ENCODE measurements around the gene PLXDC1.
"Not testable (repeated sequence)": the region's sequence is repeated elsewhere in the genome, so short reads cannot be mapped to it uniquely, and the experiment has no call there.

The PLXDC1 gene

DNA sequence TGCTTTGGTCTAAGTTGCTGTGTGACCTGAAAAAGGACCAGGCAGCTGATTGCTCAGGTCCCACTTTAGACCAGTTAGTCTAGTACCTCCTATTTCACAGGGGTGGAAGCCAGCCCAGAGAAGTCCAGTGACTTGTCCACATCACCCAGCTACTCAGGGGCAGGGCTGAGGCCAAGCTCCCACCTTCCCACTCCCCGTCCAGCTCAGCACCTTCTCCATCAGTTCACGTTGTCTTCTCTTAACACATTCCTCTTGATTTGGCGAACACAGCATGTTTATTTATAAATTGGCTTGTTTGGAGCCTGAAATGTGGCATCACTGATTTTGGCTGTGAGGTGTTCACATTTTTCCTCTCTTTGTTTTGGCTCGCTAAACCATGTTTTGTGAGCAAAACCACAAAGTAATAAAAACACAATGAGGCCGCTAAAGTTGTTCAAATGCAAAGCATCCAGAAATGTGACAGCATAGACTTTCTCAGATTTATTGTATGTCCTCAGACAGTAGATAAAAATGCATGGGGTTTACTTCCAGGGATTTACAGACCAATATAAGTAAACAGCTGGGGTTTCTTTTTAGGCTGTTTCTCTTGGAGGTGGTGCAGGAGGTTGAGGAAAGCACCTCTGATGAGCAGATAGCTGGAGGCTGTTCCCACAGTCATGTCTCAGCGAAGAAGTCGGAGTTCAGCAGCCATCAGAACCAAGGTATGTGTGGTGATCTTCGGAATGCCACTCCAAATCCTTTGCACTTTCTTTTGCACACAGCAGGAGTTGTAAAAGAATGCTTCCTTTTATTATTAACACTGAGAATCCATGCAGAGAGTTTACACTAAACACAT is 88.4 kb downstream of the PLXDC1 start:
- DNase-seq (ENCODE audit: low read depth) = peak; percentile 27

DNA sequence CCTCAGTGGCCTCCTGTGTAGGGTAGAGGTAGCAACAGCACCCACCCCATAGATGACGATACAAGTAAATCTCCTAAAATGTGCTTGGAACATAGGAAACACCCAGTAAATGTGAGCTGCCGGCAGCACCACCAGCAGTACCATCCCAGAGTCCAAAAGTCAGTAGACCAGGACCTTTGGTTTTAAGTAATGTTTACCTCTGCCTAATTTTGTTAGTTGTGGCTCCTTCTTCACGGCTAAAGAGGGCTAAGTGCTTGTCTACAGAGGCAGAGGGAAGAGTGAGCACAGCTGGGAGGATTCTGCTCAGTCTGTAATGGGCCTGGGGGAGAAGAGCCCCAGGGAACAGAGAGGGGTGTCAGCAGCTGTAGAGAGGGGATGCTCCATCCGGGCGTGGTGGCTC is 92.9 kb downstream of the PLXDC1 start:
- no peak for DNase-seq (ENCODE audit: low read depth)

DNA sequence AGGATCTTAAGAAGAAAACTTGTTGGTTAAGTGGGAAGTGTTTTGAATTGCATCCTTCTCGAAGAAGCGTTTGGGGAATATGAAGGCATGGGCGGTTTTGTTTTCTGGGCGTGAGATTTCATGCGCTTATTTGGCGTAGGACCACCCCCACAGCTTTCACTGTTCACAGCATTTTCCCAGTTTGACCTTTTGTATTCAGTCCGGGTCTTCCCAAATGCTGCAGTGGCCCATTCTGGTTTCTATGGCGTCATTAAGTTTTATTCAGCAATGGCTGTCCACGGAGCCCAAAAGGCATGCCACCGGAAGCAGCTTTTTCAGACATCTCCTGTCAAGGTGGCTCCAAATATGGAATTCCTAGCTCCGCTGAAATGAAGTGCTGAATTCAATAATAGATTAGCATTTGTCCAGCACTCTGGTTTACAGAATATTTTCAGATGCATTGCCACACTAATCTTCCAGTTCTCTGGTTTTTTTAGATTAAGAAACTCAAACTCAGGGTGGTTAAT is 93.7 kb downstream of the PLXDC1 start:
- no peak for DNase-seq (ENCODE audit: low read depth)

DNA sequence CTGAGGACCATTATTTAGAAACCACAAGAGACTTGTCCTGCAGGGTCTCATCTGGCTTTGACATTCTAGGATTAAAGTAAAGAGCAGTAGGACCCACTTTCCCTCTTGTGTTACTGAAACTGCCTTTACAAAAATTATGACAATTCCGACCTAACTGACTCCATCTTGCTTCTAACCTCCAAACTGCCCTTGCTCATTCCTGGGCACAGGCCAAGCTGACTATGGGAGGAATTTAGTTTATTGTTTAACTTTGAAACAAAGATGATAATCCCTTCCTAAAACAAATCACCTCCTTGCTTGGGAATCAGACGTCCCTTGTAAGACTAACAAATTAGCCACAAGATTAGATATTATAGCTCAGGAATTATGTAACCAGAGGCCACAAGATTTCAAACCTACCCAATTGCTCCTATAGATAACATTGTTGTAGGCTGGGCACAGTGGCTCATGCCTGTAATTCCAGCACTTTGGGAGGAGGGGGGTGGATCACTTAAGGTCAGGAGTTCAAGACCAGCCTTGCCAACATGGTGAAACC is 97.3 kb downstream of the PLXDC1 start:
- DNase-seq (ENCODE audit: low read depth) = no peak

DNA sequence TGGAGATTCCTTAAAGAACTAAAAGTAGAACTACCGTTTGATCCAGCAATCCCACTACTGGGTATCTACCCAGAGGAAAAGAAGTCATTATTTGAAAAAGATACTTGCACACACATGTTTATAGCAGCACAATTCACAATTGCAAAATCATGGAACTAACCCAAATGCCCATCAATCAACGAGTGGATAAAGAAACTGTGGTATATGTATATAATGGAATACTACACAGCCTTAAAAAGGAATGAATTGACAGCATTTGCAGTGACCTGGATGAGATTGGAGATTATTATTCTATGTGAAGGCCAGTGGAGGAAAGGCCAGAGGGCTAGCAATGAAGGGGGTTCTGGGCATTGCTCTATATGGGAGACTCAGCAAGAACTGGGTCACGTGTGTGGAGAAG is 99.0 kb downstream of the PLXDC1 start:
- not testable (repeated sequence) for DNase-seq (ENCODE audit: low read depth)

DNA sequence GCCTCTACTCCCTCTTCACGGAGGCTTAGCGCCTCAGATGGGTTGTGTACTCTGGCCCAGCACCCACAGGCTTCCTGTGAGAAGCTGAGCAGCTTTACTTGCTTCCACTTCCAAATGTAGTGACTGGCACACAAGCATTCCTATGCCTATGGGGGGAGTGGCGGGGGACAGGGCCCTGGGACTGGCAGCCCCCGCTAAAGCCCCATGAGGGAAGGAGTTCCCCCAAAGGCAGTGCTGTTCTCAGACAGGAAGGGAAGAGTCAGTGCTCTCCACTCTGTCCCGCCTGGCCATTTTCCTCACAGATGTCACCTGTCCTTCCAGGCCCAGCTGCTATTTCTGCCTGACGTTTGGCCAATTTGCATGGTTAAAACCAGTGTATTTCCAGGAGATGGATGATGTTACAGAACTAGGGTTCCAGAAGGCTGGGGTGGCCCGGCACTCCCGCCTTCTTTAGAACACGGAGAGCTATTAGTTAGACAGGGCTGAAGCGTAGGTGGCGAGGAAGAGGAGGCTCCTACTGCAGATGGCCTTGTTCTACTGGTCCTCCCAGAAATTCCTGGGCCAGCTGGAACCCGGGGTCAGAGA is 100.3 kb downstream of the PLXDC1 start:
- no peak for DNase-seq (ENCODE audit: low read depth)

DNA sequence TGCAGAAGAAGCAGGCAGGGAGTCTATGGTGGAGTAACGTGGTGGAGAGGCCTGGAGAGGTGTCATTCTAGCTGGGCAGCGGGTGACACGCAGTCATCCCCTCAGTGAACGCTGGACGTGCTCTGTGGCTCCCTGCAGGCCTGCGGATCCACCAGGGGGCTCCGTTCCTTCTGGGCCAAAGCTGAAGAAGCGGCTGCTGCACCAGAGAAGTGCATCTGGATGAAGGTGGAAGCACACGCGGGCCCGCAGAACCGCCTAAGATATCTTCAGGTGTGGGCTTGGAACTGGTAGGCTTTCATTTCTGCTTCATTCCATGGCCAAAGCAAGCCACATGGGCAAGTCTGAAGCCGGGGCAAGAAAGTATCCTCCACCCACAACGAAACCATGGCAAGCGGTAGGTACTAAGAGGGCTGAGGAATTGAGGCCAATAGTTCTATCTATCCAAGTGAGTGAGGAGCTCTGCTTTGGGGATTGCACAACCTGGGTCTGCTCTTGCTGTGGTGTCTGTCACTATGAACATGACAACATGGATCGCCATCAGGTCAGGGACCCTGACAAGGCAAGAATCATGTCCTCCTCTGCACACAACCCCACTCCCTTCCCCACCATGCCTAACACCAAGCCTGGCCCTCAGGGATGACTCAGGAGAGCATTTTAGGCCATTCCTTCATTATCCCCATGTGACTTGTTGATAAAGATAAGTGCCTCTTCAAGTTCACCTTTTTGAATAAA is 105.3 kb downstream of the PLXDC1 start:
- no peak for DNase-seq (ENCODE audit: low read depth)

DNA sequence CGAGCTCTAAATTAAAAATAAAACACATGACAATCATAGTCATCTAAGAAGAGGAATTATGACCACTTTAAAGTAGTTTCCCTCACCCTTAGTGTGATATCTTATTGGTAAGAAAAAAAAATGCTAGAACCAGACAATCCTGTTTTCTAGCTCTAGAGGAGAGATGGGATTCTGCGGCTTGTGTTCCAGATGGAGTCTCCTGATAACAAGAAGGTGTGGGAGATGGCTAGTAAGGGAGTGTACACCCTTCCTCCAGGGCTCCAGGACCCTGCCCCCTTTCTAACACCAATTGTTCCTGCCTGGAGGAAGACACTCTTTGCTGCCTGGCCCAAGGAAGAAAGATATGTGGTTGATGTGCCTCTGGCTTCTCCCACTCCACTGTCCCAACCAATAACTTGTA is 115.4 kb downstream of the PLXDC1 start:
- DNase-seq (ENCODE audit: low read depth) = no peak

DNA sequence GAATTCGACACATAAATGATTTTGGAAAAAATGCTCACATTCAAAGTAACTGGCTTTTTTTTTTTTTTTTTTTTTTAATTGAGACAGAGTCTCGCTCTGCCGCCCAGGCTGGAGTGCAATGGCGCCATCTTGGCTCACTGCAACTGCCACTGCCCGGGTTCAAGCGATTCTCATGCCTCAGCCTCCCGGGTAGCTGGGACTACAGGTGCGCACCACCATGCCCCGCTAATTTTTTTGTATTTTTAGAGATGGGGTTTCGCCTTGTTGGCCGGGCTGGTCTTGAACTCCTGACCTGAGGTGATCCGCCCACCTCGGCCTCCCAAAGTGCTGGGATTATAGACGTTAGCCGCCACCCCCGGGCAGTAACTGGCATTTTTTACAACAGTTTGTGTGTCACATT is 115.9 kb downstream of the PLXDC1 start:
- not testable (repeated sequence) for DNase-seq (ENCODE audit: low read depth)

DNA sequence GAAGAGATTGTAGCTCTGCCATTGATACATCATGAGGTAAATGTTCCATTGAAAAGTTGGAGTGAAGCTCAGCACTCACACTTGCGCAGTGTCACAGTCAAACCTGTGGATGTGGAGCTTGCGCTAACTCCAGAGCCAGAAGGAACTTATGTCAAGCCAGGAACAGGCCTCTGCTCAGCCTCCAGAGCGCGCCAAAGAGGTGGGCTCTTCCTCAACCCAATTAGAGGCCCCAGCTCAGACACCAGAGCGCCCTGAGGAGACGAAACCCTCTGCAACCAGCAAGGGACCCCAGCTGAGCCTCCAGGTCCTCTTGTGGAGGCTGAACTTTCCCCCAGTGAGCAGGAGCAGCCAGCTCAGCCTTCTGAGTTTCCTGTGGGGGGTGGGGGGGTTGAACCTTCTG is 122.7 kb downstream of the PLXDC1 start:
- no peak for DNase-seq (ENCODE audit: low read depth)

DNA sequence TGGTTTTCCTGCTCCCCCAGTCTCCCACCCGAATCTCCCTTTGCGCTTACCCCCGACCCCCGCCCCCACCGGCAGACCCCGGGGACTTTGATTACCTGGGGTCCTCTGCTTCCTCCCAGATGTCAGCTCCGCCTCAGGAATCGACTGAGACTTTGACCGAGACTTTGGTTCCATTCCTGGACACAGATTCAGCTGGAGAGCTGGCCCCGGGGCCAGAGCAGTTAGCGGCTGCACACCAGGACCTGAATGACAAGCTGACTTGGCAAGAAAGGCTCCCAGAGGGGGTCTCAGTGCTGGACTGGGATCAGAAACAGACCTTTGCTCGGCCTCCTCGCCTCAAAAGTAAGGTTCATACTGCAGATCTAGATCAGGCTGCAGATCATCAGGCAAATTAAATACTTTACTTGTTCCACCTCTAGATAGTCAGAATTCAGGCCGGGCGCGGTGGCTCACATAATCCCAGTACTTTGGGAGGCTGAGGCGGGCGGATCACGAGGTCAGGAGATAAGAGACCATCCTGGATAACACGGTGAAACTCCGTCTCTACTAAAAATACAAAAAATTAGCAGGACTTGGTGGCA is 123.9 kb downstream of the PLXDC1 start:
- DNase-seq (ENCODE audit: low read depth) = no peak

DNA sequence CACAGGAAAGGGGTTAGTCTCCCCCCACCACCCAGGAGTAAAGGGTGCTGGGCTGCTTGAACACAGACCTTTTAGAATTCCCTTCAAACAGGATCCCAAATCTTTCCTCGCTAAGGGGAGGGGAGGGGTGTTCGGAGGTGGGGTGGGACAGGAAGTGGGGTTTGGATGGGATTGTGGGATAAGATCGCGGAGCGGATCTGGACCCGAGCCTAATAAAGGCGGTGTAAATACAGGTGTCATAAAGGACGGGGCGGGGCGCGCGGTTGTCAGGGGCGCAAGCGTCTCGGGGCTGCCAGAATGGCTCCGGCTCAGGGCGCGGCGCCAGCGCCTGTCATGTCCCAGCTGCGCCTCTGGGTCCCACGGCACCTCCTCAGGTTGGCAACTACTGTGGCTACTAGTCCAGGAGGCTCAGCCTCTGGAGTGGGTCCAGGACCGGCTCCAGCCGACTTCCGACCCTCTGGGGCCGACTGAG is 124.4 kb downstream of the PLXDC1 start:
- DNase-seq (ENCODE audit: low read depth) = no peak

DNA sequence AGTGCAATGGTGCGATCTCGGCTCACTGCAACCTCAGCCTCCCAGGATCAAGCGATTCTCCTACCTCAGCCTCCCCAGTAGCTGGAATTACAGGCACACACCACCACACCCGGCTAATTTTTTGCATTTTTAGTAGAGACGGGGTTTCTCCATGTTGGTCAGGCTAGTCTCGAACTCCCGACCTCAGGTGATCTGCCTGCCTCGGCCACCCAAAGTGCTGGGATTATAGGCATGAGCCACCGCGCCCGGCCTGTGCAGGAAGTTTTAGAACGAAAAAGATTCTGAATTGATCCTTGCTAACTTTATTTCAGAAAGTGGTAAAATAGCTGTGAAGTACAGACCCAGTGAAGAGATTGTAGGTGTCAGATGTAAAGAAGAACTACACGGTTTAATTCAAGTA is 125.1 kb downstream of the PLXDC1 start:
- not testable (repeated sequence) for DNase-seq (ENCODE audit: low read depth)

DNA sequence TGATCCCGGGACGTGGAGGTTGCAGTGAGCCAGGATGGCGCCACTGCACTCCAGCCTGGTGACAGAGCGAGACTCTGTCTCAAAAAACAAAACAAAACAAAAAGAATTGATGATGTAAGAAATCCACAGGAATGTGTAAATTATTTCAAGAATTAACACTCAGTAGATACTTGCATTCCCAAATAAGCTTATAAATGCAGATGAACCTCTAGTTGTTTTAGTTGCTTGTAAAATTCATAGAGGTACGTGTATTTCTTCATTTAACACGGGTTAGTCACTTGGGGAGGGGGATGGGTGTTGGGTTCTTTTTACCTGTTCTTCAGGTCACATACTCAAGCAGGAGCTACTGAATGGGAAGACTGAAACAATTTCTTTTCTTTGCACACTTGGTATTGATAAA is 128.5 kb downstream of the PLXDC1 start:
- no peak for DNase-seq (ENCODE audit: low read depth)

DNA sequence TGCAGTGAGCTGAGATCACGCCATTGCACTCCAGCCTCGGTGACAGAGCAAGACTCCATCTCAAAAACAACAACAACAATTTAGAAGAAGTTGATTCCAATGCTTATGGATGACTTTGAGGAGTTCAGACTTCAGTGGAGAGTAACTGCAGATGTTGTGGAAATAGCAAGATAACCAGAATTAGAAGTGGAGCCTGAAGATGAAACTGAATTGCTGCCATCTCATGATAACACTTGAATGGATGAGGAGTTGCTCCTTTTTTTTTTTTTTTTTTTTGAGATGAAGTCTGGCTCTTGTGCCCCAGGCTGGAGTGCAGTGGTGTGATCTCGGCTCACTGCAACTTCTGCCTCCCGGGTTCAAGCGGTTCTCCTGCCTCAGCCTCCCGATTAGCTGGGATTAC is 131.4 kb downstream of the PLXDC1 start:
- not testable (repeated sequence) for DNase-seq (ENCODE audit: low read depth)

DNA sequence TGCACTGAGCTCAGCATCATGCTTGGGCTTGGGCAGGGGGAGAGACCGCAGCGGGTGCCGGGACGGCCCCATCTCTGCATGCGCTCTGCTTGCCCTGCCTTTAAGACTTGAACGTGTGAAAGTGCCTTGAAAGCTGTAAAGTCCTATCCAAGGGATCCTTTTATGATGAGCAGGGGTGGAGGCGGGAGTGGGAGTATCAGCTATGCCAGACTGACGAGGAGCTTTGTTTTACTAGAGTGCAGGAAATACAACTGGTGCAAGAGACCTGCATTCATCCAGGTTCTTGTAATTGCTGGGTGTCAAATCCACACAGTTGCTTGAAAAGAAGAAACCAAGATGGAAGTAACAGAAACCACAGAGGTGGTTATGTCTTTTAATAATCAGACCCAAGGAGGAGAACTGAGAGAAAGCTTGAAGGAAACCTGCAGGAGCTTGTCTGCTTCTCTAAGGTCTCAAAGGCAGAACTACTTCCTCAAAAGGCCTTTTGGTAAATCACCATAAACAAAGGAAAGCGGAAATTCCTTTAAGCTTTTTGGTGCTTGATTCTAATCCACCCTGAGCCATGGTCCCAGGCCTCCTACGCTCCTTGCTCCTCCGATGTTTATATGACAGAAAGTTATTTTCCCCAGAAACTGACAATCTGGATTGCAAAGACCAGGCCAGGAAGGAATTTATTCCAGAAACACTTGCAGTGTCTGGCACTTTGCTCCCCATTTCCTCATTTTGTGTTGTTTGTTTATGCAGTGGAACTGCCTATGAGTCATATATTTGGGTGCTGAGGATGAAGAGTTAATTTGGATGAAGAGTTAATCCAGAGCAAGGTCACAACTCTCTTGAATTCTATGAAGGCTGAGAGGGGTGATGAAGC is 132.9 kb downstream of the PLXDC1 start:
- no peak for DNase-seq (ENCODE audit: low read depth)

DNA sequence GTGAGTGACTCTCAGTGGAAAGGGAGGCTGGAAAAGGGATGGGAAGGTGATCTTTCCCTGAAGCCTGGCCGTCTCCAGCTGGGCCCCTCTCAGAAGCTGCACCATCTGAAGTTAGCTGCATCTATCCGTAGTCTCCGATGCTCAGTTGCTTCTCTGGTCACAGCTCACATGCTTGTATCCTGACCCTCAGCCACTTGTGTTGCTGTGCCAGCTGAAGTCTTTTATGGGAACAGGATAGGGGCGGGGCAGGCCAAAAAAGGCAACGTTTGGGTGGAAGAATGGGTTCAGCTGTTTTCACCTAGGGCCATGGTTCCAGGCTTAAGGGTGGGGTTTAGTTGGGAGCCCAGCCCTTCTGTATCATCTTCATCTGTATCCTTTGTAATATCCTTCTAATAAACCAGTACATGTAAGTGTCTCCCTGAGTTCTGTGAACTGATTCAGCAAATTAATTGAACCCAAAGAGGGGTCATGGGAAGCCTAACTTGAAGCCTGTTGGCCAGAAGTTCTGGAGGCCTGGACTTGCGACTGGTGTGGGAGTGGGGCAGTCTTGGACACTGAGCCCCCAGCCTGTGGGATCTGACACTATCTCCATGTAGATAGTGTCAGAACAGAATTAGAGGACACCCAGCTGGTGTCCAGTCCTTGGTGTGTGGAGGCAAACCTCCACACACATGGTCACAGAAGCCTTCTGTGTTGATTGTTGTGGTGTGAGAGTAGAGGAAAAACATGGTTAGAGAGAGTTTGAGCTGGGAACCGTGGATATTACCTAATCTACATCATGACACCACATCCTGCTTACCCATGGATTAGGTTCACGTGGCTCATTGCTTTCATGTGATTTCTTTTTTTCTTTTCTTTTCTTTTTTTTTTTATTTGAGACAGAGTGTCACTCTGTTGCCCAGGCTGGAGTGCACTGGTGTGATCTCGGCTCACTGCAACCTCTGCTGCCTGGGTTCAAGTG is 135.0 kb downstream of the PLXDC1 start:
- DNase-seq (ENCODE audit: low read depth) = no peak

DNA sequence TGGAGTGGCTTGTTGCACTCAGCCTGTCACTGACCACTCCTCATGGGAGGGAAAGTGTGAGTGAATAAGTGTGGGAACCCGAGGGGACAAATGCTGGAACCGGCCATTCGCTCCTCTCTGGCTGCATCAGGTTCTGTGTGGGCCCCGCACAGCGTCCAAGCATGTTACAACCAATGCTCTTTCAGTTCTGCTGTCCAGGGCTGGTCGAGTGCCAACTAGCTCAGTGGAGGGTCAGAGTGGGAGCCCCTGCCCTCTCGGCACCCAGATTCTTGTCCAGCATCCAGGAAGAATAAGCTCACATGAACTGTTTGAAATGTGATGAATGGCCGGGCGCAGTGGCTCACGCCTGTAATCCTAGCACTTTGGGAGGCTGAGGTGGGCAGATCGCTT is 135.9 kb downstream of the PLXDC1 start:
- DNase-seq (ENCODE audit: low read depth) = no peak

DNA sequence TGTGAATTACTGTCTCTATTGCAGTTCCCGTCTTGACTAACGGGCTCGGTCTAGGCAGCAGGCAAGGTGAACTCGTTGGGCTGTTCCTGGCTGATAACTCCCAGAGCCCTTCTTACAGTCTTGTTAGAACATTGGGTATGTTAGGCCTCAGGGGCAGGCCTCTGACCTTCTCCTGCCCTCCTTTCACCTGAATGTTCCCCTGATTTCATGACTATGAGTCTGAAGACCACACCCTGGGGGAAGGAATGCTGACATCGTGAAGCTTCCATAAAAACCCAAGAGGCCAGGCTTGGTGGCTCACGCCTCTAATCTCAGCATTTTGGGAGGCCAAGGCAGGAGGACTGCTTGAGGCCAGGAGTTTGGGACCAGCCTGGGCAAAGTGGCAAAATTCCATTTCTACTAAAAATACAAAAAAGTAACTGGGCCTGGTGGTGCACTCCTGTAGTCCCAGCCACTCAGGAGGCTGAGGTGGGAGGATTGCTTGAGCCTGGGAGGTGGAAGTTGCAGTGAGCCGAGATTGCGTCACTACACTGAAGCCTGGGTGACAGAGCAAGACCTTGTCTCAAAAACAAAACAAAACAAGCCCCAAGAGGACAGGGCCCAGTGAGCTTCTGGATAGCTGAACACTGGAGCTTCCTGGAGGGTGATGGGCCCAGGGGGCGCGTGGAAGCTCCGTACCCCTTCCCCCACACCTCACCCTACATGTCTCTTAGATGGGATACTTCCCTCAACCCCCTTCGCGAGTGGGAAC is 136.5 kb downstream of the PLXDC1 start:
- DNase-seq (ENCODE audit: low read depth) = no peak
